Endodermal cell (in vitro differentiated cells): ENCODE results near the gene ARHGAP32. TPM values are rescaled to one million over a fixed set of nuclear protein-coding genes. Genes with fewer than 3 reads are reported as not detected.
"Not testable (repeated sequence)": the region's sequence is repeated elsewhere in the genome, so short reads cannot be mapped to it uniquely, and the experiment has no call there.

Experiments
- DNase-seq: peaks from one replicate; pipeline ENCODE4 v3.0.0-alpha.2; 2017
- H3K27ac ChIP-seq: 2 replicates; pipeline ENCODE4 v1.5.1; 2013; ENCODE audit warnings: mild to moderate bottlenecking, low read depth, low read length, moderate library complexity
- H3K27me3 ChIP-seq: 2 replicates; pipeline ENCODE4 v1.6.1; 2013; ENCODE audit warnings: mild to moderate bottlenecking, low read length, moderate library complexity; ENCODE audit not compliant: insufficient read depth, control insufficient read depth, poor library complexity, severe bottlenecking
- H3K36me3 ChIP-seq: 2 replicates; pipeline ENCODE4 v1.7.0; 2013; ENCODE audit warnings: mild to moderate bottlenecking, low read length, moderate library complexity; ENCODE audit not compliant: control insufficient read depth, insufficient read depth
- H3K4me1 ChIP-seq: one replicate; pipeline ENCODE4 v1.7.0; 2013; ENCODE audit warnings: low read length; ENCODE audit not compliant: control insufficient read depth, insufficient read depth
- H3K4me3 ChIP-seq: 2 replicates; pipeline ENCODE4 v1.5.1; 2013; ENCODE audit warnings: mild to moderate bottlenecking, low read length, moderate library complexity
- H3K9ac ChIP-seq: 2 replicates; pipeline ENCODE4 v1.6.1; 2013; ENCODE audit warnings: mild to moderate bottlenecking, low read length, moderate library complexity; ENCODE audit not compliant: poor library complexity, severe bottlenecking; ENCODE audit errors: extremely low read depth
- H3K9me3 ChIP-seq: 2 replicates; pipeline ENCODE4 v1.6.1; 2013; ENCODE audit warnings: mild to moderate bottlenecking, low read length, moderate library complexity; ENCODE audit not compliant: control insufficient read depth
- H3K27ac Mint-ChIP-seq: 2 replicates; pipeline ENCODE4 v1.8.0; 2020; ENCODE audit warnings: mixed read lengths
- H3K27me3 Mint-ChIP-seq: 2 replicates; pipeline ENCODE4 v1.8.0; 2021; ENCODE audit warnings: mild to moderate bottlenecking, mixed read lengths; ENCODE audit not compliant: insufficient read depth
- H3K36me3 Mint-ChIP-seq: 2 replicates; pipeline ENCODE4 v1.8.0; 2020; ENCODE audit warnings: low read depth, mixed read lengths
- H3K4me1 Mint-ChIP-seq: 2 replicates; pipeline ENCODE4 v1.8.0; 2020; ENCODE audit warnings: mixed read lengths
- H3K4me3 Mint-ChIP-seq: 2 replicates; pipeline ENCODE4 v1.8.0; 2020; ENCODE audit warnings: mild to moderate bottlenecking, moderate library complexity, mixed read lengths
- H3K9me3 Mint-ChIP-seq: 2 replicates; pipeline ENCODE4 v1.8.0; 2020; ENCODE audit warnings: mild to moderate bottlenecking, mixed read lengths
- WGBS, 2 experiments: methylation state at CpG; one replicate each; pipeline versions ENCODE4 v1.1.5 to v1.1.7; 2013; ENCODE audit warnings: missing lambda C conversion rate in 2 of 2, mixed read lengths in 1 of 2; ENCODE audit not compliant: insufficient coverage in 1 of 2, insufficient read length in 1 of 2; 5-methylcytosine and 5-hydroxymethylcytosine counted together
- total RNA-seq, 2 donors: library from RNA; stranded (reverse); fragmentation: NEBNext Ultra II Directional in 1 of 2; extraction: Animal tissue kit (Norgen Biotek cat#: 25700) in 1 of 2; gene quantifications; 2 replicates in 1 of 2; 3 replicates in 1 of 2; pipeline ENCODE4 v1.2.1, GENCODE V29; 2021
- TF ChIP-seq, protein P1 (sequence below): fragments of 200-600 bp; sonication (generic); conservative IDR thresholded peaks from 2 replicates; pipeline ENCODE4 v1.5.0; 2021; ENCODE audit warnings: antibody characterized with exemption, mild to moderate bottlenecking

The ARHGAP32 gene
- total RNA-seq, 2 donors from 2014 or later: 36.4 to 65.8 TPM

DNA sequence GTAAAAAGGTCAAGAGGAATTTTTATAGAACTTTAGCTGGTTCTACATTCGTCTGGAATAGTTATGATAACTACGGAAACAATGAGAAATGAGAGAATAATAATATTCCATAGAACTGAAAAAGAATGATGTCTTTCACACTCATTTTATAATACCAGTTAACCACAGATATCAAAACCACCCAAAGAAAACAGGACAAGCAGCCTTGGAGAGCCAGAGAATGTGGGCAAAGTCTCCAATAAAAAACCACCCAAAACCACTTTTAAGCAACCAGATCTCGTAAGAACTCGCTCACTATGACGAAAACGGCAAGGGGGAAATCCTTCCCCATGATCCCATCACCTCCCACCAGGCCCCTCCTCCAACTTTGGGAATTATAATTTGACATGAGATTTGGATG, 60.8 kb downstream of the ARHGAP32 start:
- Histone ChIP-seq H3K27ac (no peak overlapping the region), H3K27me3 (no peaks in the 10 kb centered on the region), H3K9me3 (peaks cover 14% of the 10 kb centered on the region), H3K4me3 (no peak overlapping the region), H3K9ac (no peak overlapping the region), H3K36me3 (no peaks in the 10 kb centered on the region), H3K4me1 (no peaks in the 10 kb centered on the region)
- Mint-ChIP-seq H3K27ac (no peak overlapping the region), H3K9me3 (peaks cover 20% of the 10 kb centered on the region), H3K4me1 (no peaks in the 10 kb centered on the region), H3K36me3 (peaks cover 9% of the 10 kb centered on the region), H3K27me3 (no peaks in the 10 kb centered on the region), H3K4me3 (no peak overlapping the region)
- DNase-seq: no peak
- 97 to 100% methylated on average over 3 to 6 of the region's 6 CpGs for WGBS, 2 experiments
- TF ChIP-seq, protein P1, sequence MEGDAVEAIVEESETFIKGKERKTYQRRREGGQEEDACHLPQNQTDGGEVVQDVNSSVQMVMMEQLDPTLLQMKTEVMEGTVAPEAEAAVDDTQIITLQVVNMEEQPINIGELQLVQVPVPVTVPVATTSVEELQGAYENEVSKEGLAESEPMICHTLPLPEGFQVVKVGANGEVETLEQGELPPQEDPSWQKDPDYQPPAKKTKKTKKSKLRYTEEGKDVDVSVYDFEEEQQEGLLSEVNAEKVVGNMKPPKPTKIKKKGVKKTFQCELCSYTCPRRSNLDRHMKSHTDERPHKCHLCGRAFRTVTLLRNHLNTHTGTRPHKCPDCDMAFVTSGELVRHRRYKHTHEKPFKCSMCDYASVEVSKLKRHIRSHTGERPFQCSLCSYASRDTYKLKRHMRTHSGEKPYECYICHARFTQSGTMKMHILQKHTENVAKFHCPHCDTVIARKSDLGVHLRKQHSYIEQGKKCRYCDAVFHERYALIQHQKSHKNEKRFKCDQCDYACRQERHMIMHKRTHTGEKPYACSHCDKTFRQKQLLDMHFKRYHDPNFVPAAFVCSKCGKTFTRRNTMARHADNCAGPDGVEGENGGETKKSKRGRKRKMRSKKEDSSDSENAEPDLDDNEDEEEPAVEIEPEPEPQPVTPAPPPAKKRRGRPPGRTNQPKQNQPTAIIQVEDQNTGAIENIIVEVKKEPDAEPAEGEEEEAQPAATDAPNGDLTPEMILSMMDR: no peak

DNA sequence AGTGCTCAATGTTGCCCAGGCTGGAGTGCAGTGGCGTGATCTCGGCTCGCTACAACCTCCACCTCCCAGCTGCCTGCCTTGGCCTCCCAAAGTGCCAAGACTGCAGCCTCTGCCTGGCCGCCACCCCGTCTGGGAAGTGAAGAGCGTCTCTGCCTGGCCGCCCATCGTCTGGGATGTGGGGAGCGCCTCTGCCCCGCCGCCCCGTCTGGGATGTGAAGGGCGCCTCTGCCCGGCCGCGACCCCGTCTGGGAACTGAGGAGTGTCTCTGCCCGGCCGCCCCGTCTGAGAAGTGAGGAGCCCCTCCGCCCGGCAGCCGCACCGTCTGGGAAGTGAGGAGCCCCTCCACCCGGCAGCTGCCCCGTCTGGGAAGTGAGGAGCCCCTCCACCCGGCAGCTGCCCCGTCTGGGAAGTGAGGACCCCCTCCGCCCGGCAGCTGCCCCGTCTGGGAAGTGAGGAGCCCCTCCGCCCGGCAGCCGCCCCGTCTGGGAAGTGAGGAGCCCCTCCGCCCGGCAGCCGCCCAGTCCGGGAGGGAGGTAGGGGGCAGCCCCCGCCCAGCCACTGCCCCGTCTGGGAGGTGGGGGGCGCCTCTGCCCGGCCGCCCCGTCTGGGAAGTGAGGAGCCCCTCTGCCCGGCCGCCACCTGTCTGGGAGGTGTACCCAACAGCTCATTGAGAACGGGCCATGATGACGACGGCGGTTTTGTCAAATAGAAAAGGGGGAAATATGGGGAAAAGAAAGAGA, 63.1 kb downstream of the ARHGAP32 start:
- not testable (repeated sequence) for H3K4me1 Mint-ChIP-seq, H3K36me3 Mint-ChIP-seq, H3K27me3 ChIP-seq, H3K4me3 Mint-ChIP-seq, H3K4me3 ChIP-seq, H3K4me1 ChIP-seq, H3K27ac ChIP-seq, DNase-seq, H3K27ac Mint-ChIP-seq, H3K9me3 ChIP-seq, H3K36me3 ChIP-seq, H3K9ac ChIP-seq, H3K27me3 Mint-ChIP-seq
- peaks cover 12% of the 10 kb centered on the region for H3K9me3 Mint-ChIP-seq
- 95 to 96% methylated on average over 23 to 51 of the region's 51 CpGs for WGBS, 2 experiments

DNA sequence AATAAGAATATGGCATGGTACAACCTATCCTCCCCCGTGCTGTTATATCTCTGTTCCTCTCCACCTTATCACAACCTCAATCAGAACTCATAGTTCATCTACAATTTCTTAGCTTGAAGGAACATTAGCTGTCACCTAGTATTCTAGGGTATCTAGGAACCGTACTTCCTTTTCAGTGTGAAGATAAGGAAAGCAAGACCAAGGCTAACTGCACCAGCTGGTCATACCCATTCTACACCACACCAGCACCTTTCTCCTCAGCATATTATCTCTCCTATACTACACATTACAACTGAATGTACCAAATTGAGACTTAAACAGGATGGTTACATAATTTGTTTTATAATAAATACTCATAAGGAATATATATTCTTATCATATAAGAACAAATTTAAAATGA, 73.1 kb downstream of the ARHGAP32 start:
- no peaks in the 10 kb centered on the region for H3K9me3 Mint-ChIP-seq
- no peak overlapping the region for H3K27ac ChIP-seq
- H3K4me3 Mint-ChIP-seq: no peak overlapping the region
- 91% methylated on average over 2 of the region's 2 CpGs; no CpG with 5 or more reads in 1 of the 2 experiments for WGBS, 2 experiments
- no peaks in the 10 kb centered on the region for H3K4me1 ChIP-seq
- no peaks in the 10 kb centered on the region for H3K27me3 ChIP-seq
- no peak overlapping the region for H3K27ac Mint-ChIP-seq
- DNase-seq: no peak
- H3K9ac ChIP-seq: no peak overlapping the region
- H3K4me3 ChIP-seq: no peak overlapping the region
- no peaks in the 10 kb centered on the region for H3K27me3 Mint-ChIP-seq
- H3K4me1 Mint-ChIP-seq: peaks cover 8% of the 10 kb centered on the region
- no peaks in the 10 kb centered on the region for H3K9me3 ChIP-seq
- H3K36me3 Mint-ChIP-seq: peaks cover 7% of the 10 kb centered on the region
- peaks cover 17% of the 10 kb centered on the region for H3K36me3 ChIP-seq
- TF ChIP-seq, protein P1: no peak
